ENCODE measurements around the gene CA7.

Gene CA7

DNA sequence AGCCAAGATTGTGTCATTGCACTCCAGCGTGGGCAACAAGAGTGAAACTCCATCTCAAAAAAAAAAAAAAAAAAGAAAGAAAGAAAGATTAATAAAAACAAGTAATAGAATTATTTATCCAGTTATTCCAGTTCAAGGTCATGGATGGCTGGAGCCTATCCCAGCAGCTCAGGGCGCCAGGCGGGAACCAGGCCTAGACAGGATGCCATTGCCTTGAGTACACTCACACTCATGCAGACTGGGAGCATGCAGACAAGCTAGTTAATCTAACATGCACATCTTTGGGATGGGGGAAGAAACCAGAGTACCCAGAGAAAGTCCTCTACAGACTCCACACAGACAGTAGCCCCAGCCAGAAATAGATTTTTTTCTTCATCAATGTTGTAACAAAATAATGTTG lies 54.0 kb downstream of the CA7 start:
- peak; percentile 52 for DNase-seq (ENCODE audit: low read depth, low spot score)

DNA sequence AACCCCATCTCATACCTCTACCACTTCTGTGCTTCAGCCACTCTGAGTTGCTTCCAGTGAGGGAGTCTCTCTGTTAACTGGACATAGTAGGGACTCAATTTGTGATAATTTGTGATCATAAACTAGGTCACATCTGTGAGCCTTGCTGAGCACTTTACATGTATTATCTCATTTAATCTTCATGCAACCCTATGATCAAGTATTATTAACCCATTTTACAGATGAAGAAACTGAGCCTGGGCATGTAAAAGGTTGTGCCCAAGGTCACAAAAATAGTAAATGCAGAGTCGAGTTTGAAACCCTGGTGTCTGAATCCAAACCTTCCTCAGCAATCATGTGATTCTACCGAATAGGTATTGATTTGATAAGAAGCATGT lies 54.7 kb downstream of the CA7 start:
- DNase-seq (ENCODE audit: low read depth, low spot score), result no peak

DNA sequence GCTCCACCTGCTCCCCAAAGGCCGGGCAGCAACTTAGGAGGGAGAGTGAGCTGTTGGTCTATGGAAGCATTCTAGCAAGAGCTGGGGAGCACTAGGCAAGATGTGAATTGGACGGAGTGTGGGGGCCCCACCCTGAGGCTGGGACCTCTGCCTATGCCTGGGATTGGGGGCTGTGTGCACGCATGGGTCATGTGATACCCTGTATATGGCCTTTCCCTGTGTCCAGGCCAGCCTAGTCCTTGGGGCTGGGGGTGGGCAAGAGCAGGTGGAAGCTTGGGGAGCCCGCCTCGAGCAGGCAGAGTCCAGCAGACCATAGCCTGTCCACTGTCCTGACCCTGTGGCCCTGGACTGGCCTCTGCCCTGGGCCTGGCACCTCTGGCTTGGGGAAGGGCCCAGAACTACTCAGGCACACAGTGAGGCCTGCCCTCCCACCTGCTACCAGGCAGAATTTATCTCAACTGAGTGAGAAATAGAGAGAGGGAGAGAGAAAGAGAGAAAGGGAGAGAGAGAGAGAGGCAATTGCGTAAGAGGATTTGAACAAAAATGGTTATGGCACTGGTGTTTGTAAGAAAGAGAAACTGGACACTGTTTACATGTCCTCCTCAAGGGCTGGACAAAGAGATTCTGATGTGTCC lies 55.2 kb downstream of the CA7 start:
- DNase-seq (ENCODE audit: low read depth, low spot score), result no peak

DNA sequence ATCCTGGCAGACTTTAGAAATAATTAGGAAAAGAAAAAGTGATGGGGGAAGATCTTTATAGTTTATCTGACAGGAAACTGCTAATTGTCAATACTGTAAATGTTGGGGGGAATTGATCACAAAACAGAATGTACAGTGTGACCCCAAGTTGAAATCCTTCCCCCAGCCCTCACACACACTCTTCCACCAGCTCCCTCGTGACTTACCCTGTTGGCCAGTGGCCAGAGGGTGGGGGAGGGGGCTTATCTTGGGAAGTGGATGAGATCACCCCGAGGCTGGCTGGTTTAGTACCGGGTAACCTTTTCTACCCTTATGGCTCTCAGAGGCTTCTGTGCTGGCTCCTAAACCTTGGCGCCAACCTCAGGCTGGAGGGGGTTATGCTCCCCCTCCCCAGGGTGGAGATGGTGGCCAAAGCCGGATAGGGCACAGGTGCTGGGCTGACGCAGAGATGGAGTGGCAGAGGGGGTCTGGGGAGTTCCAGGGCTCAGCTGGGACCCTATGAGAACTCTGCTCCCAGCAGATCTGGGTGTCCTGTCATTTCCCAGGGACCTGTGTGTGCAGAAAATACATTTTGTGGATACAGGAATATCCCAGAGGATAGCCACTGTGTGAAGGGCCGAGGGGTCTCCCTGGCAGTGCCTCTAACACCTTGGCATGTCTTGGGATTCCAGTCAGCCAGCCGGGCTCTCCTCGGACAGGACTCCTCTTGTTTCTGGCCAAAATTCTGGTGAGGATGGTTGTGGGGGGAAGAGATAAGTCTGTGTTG lies 55.9 kb downstream of the CA7 start:
- DNase-seq (ENCODE audit: low read depth, low spot score), result peak; percentile 84

DNA sequence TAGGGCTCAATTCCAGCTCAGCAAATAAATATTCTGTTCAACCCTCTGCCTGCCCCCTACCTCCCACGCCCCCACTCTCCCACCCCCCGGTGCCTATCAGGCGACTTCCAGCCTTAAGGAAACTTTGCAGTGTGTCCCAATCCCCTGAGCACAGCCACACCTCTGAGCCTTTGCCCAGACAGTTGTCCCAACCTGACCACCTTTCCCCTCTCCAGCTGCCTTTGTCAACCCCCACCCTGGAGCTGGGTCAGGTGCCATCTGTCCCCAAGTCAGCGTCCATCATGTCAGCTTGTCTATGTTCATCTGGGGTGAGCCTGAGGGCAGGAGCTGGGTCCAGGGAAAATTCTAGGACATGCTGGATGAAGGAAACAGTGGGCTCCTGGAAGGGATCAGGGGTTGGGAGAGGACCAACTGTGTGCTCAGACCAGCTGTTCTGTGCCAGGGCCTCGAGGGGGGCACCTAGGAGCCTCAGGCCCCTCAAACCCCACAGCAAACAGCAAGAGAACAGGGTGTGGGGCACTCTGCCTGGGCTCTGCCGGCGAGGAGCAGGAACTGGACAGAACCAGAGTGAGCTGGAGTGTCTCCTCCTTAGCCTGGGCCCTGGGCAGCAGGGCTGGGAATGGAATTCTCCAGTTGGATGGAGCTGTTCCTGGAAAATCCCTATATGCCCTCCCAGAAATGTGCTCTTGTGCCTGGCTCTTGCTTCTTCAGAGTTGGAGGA lies 56.7 kb downstream of the CA7 start:
- DNase-seq (ENCODE audit: low read depth, low spot score), result no peak

DNA sequence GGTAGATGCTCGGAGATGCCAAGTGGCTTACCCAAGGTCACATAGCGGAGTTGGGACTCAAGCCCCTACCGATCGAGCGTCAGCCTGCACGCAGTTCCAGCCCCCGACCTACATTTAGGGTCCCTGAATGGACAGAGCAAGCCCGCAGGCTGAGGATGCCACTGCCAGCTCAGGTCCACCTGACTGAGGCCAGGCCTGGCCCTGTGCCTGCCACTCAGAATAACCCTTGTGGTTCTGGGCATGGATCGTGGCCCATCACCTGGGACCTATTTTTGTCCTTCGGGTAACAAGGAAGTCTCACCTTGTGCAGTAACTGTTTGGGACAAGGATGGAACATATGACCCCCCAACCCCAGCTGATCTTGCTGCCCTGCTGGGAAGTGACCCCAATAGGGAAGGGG lies 57.4 kb downstream of the CA7 start:
- no peak for DNase-seq (ENCODE audit: low read depth, low spot score)

DNA sequence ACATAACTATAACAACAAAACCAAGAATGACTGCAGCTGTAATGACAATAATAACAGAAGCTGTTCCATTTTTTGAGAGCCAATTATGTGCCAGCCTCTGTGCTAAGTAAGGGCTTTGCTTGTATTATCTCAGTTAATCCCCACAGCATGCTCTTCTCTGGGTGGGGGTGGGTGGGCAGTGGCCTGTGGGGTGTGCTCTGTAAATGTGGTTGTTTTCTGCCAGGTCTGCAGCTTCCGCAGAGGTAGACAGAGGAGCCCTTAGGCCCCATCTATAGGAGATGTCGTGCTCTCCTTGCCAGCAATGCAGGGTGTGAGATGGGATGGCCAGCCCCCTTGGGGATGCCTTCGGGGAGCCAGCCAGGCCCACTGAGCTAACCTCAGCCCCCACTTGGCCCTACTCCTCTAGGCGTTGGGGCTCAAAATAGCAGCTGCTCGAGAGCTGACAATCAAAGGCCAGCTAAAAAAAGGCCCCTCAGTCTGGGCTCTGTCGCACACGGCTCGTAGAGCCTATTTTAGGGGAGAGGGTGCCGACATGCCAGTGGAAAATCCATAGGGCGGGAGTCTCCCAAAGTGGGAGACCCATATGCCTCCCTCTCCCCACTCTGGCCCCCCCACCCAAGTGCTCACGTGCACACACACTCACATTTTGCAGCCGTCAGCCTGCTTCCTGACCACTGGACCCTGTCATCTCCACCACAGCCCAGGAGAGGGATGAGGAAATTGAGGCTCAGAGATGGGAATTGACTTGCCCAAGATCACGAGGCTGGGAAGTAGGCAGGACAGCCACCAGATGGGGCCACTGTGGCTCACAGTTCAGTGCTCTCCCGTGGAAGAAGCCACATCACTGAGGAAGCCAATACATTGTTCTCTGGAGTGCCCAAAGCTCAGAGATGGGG lies 58.7 kb downstream of the CA7 start:
- no peak for DNase-seq (ENCODE audit: low read depth, low spot score)
